Measurements from ENCODE around the gene S100A7. TPM values are rescaled to one million over a fixed set of nuclear protein-coding genes. Genes with fewer than 3 reads are reported as not detected.

Gene S100A7
- total and polyA plus RNA-seq, 4 donors: not detected

GRCh38 chr1:153434746-153435455 is 25.6 kb downstream of the S100A7 start:
- WGBS: 70% methylated on average over 11 of the region's 11 CpGs
- no peak for DNase-seq (ENCODE audit: low spot score)

DNA sequence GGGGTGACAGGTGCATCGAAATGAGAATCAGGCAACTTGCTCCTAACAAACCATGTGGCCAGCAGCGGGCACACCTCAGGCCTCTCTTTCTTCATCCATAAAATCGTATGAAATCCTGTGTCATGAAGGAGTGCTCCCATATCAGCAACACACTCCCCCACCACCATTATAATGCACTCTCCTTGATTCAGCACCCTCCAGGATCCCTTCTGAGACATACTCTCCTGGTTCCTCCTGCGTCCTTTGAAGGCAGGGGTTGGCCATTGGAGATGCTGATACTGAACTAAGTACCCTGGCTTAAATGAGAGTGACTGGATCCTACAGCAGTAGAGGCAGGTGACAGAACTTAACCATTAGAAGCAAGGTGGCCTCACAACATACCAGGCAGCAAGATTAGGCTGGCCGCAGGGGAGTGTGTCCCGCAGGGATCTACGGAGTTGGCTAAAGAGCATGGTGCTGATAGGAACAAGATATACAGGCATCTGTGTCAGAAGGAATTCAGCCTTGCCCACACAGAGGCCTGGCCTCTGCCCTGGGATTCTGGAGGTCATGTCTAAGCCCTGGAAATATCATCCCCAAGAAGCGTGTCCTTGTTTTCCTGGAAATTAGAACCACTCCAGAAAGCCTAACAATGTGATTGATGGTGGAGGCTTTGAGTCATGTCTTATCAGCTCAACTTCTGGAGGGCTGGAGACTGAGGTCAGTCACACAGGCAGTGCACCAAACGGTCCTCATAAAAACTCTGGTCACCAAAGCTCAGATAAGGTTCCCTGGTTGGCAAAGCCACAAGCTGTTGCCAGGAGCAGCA is 27.4 kb downstream of the S100A7 start:
- TF ChIP-seq JUND (IDR thresholded peaks at IDR 0.05) (no peak), TAF1 (conservative IDR thresholded peaks at IDR 0.05) (no peak), CTCF (IDR thresholded peaks at IDR 0.05; ENCODE audit: low read depth, low read length, missing input control) (no peak), NR2F2 (IDR thresholded peaks at IDR 0.05) (no peak), EGR1 (IDR thresholded peaks at IDR 0.05; ENCODE audit: low read depth in 2 of 2) (no peak), RXRA (IDR thresholded peaks at IDR 0.05) (no peak), REST (IDR thresholded peaks at IDR 0.05) (no peak), HNF4A (conservative IDR thresholded peaks at IDR 0.05) (no peak), GABPA (IDR thresholded peaks at IDR 0.05 in 1 of 2, conservative IDR thresholded peaks at IDR 0.05 in 1 of 2) (no peak), RAD21 (IDR thresholded peaks at IDR 0.05) (no peak), YY1 (IDR thresholded peaks at IDR 0.05) (no peak)
- TF ChIP-seq, protein P1, sequence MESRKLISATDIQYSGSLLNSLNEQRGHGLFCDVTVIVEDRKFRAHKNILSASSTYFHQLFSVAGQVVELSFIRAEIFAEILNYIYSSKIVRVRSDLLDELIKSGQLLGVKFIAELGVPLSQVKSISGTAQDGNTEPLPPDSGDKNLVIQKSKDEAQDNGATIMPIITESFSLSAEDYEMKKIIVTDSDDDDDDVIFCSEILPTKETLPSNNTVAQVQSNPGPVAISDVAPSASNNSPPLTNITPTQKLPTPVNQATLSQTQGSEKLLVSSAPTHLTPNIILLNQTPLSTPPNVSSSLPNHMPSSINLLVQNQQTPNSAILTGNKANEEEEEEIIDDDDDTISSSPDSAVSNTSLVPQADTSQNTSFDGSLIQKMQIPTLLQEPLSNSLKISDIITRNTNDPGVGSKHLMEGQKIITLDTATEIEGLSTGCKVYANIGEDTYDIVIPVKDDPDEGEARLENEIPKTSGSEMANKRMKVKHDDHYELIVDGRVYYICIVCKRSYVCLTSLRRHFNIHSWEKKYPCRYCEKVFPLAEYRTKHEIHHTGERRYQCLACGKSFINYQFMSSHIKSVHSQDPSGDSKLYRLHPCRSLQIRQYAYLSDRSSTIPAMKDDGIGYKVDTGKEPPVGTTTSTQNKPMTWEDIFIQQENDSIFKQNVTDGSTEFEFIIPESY (IDR thresholded peaks at IDR 0.05): no peak
- TF ChIP-seq, protein P2, sequence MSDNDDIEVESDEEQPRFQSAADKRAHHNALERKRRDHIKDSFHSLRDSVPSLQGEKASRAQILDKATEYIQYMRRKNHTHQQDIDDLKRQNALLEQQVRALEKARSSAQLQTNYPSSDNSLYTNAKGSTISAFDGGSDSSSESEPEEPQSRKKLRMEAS (IDR thresholded peaks at IDR 0.05): no peak
- Histone ChIP-seq H3K9me3 (ENCODE audit: control insufficient read depth in 4 of 4, low read length in 3 of 4) (no peaks in the 10 kb centered on the region), H3K4me3 (ENCODE audit: low read depth in 1 of 3, low read length in 3 of 3) (no peak overlapping the region), H3K4me1 (ENCODE audit: control insufficient read depth in 4 of 4, insufficient read depth in 4 of 4, low read length in 3 of 4) (no peaks in the 10 kb centered on the region), H3K27ac (ENCODE audit: low read depth in 1 of 2, low read length in 2 of 2) (no peak overlapping the region), H3K27me3 (ENCODE audit: control insufficient read depth in 4 of 4, insufficient read depth in 4 of 4, low read length in 3 of 4) (peaks cover 0 to 3% (median 0%) of the 10 kb centered on the region in 4 donors), H3K9ac (ENCODE audit: low read depth in 1 of 2, low read length in 2 of 2) (no peak overlapping the region), H3K36me3 (ENCODE audit: control insufficient read depth in 4 of 4, insufficient read depth in 3 of 4, low read depth in 1 of 4, low read length in 3 of 4) (no peaks in the 10 kb centered on the region)
- DNase-seq (ENCODE audit: low spot score): peak; percentile 12
- 68% methylated on average over 9 of the region's 9 CpGs for WGBS

More at GRCh38 chr1:153434746-153435455, 25.6 kb downstream of the S100A7 start:
- Histone ChIP-seq H3K4me1 (ENCODE audit: control insufficient read depth in 4 of 4, insufficient read depth in 4 of 4, low read length in 3 of 4) (no peaks in the 10 kb centered on the region), H3K36me3 (ENCODE audit: control insufficient read depth in 4 of 4, insufficient read depth in 3 of 4, low read depth in 1 of 4, low read length in 3 of 4) (no peaks in the 10 kb centered on the region), H3K27me3 (ENCODE audit: control insufficient read depth in 4 of 4, insufficient read depth in 4 of 4, low read length in 3 of 4) (no peaks in the 10 kb centered on the region), H3K9ac (ENCODE audit: low read depth in 1 of 2, low read length in 2 of 2) (no peak overlapping the region), H3K9me3 (ENCODE audit: control insufficient read depth in 4 of 4, low read length in 3 of 4) (no peaks in the 10 kb centered on the region), H3K27ac (ENCODE audit: low read depth in 1 of 2, low read length in 2 of 2) (no peak overlapping the region), H3K4me3 (ENCODE audit: low read depth in 1 of 3, low read length in 3 of 3) (no peak overlapping the region)
- no peak for TF ChIP-seq GABPA (IDR thresholded peaks at IDR 0.05 in 1 of 2, conservative IDR thresholded peaks at IDR 0.05 in 1 of 2)

Measured in liver (tissue), 9 donors.